GM12864 (cell line): ENCODE results near the gene DMRTA2.
"Not testable (repeated sequence)": the region's sequence is repeated elsewhere in the genome, so short reads cannot be mapped to it uniquely, and the experiment has no call there.

Source experiments
- DNase-seq: peaks from one replicate; pipeline ENCODE4 v3.0.0-alpha.2; 2011; ENCODE audit warnings: low read depth
- H3K4me3 ChIP-seq: 2 replicates; pipeline ENCODE4 v1.5.1; 2011; ENCODE audit warnings: mild to moderate bottlenecking, low read depth, low read length, control low read depth
- TF ChIP-seq, protein P1 (sequence below): IDR thresholded peaks from 2 replicates; pipeline ENCODE4 v1.5.1; 2011; ENCODE audit warnings: low read depth, mild to moderate bottlenecking, moderate library complexity, low read length, control low read depth, inconsistent platforms; ENCODE audit errors: missing control alignments

Gene DMRTA2

DNA sequence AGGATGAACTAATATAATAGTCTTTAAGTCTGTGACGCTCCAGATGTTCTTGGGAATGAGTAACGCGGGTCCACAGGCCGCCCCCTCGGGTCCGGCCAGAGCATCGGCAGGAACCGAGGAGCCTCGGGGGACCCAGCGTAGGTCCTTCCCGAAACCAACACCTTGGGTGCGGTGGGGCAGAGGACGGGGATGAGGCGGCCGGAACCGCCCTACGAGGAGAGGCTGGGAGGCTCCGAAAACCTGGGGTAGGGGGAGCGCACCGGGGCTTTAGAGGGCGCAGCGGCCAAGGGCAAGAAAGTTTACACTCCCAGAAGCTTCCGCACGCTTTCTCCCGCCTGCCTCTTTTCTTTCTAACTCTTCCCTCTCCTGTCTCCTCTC is 7.1 kb downstream of the DMRTA2 start:
- TF ChIP-seq, protein P1, sequence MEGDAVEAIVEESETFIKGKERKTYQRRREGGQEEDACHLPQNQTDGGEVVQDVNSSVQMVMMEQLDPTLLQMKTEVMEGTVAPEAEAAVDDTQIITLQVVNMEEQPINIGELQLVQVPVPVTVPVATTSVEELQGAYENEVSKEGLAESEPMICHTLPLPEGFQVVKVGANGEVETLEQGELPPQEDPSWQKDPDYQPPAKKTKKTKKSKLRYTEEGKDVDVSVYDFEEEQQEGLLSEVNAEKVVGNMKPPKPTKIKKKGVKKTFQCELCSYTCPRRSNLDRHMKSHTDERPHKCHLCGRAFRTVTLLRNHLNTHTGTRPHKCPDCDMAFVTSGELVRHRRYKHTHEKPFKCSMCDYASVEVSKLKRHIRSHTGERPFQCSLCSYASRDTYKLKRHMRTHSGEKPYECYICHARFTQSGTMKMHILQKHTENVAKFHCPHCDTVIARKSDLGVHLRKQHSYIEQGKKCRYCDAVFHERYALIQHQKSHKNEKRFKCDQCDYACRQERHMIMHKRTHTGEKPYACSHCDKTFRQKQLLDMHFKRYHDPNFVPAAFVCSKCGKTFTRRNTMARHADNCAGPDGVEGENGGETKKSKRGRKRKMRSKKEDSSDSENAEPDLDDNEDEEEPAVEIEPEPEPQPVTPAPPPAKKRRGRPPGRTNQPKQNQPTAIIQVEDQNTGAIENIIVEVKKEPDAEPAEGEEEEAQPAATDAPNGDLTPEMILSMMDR = no peak
- no peak for DNase-seq
- no peak overlapping the region for H3K4me3 ChIP-seq

DNA sequence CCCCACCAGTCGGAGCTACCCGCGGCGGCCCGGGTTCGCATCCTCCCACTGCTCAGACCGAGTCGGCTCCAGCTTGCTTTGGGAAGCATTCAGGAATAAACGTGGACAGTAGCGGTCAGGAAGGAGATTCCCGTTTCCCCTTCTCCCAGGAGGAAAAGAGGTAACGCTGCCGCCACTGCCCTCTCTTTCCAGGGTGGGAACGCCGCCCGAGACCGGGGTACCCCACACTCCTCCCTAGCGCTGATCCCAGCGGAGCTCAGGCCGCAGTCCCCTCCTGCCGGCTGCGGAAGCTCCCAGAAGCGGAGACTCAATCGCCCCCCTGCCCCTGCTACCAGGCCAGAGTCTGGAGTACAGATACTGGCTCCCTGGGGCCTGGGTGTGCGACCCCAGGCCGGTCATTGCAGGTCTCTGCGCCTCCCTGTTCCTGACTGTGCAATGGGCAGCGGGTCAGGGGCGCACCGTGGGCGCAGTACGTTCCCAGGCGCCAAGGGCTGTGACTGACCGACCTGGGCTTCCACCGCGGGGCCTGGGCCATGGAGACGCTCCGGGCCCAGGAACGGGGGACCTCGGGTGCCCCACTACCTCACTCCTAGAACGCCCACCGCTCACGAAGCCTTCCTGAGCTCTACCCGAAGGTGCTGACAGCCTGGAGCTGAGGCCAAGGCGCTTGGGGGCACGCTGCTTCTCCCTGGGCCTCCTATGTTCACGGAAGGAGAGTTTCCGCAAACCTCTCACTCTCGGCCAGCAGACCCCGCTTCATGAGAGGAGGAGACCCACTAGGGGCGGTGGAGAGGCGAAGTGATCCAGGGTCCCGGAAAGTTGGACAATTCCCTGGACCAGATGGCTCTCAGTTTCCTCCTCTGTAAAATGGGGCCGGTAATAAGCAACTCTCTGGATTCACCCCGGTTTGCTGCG is 7.8 kb downstream of the DMRTA2 start:
- no peak for DNase-seq
- TF ChIP-seq, protein P1 = no peak
- no peak overlapping the region for H3K4me3 ChIP-seq

DNA sequence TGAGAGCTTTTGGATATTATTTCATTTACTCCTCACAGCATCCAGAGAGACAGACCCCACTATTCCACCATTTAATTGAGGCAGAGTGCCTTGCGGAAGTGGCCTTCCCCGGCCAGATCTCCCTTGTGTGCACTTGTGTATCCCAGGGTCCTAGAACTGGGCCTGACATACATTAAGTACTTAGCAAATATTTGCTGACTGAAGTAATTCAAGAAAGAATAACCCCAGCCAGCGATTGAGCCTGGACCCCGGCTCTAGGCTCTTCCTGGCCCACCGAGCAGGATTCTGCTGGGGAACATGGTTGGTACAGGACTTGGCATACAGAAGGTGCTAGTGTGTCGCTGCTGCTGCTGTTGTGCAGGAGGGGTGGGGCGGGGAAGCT is 8.4 kb downstream of the DMRTA2 start:
- no peak for DNase-seq
- no peak overlapping the region for H3K4me3 ChIP-seq
- TF ChIP-seq, protein P1 = no peak

DNA sequence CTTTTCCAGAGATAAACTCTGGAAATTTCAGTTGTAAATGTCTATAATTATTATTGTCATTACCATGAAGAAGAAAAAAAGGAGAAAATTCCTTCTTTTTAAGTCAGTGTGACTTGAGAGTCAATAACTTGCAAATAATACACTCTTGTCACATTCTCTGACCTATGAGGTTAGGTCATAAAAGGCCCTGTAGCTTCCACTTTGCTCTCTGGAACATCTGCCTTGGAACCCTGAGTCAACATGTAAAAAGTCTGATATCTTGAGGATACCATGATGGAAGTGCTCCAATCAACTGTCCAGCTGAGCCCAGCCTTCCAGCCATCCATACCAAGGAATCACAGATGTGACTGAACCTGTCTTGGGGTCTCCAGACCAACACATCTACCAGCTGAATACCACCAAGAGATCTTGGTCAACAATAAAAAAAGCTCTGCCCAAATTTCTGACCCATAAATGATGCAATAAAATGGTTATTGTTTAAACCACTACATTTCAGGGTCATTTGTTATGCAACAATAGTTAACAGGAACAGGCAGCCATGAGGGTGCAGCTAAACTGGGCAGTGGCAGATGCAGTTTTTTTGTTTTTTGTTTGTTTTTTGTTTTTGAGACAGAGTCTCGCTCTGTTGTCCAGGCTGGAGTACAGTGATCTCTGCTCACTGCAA is 10.3 kb downstream of the DMRTA2 start:
- DNase-seq = no peak
- TF ChIP-seq, protein P1 = no peak
- no peak overlapping the region for H3K4me3 ChIP-seq

DNA sequence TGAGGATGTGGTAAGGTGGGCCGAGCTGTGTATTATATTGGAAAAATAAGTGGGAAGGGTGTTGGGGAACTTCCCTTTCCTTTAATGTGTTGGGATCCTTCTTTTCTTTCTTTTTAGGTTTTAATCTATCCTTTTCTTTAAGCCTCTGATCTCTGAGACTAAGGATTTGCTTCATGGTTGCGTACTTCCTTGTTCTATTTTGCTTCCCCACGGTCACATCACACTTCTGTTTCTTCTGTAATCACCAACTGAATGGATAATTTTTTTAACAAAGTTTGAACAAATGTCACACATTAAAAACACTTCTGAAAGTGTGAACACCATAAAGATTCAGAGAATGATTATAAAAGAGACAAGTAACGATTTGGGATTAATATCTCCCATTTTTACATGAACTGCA is 17.4 kb downstream of the DMRTA2 start:
- TF ChIP-seq, protein P1 = no peak
- H3K4me3 ChIP-seq = no peak overlapping the region
- no peak for DNase-seq

DNA sequence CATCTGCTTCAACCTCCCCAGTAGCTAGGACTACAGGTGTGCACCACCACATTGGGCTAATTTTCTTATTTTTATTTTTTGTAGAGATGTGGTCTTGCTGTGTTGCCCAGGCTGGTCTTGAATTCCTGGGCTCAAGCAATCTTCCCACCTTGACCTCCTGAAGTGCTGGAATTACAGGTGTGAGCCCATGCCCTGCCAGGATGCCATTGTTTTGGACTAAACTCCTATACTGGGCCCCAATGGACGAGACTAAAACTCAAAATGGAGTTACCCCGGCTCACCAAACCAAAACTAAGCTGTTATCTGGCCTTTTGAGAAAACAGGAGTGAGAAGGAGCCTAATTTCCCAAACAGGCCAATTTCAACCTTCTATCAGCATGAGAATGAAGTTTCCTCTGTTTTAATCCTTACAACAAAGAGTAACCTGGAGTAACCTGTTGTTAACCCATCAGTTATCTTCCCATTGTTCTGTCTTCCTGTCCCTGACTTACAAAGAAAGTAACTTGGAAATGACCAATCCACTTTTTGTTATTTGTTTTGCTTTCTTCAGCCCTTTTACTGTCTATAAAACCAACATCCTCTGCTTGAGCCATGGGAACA is 29.6 kb downstream of the DMRTA2 start:
- no peak overlapping the region for H3K4me3 ChIP-seq
- DNase-seq = no peak
- TF ChIP-seq, protein P1 = no peak

DNA sequence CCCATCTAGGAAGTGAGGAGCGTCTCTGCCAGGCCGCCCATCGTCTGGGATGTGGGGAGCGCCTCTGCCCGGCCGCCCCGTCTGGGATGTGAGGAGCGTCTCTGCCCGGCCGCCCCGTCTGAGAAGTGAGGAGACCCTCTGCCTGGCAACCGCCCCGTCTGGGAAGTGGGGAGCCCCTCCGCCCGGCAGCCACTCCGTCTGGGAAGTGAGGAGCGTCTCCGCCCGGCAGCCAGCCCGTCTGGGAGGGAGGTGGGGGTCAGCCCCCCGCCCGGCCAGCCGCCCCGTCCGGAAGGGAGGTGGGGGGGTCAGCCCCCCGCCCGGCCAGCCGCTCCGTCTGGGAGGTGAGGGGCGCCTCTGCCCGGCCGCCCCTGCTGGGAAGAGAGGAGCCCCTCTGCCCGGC is 41.7 kb downstream of the DMRTA2 start:
- not testable (repeated sequence) for H3K4me3 ChIP-seq, DNase-seq
